Measurements from ENCODE around the gene RIMS1.
"Not testable (repeated sequence)": the region's sequence is repeated elsewhere in the genome, so short reads cannot be mapped to it uniquely, and the experiment has no call there.

RIMS1 gene

DNA sequence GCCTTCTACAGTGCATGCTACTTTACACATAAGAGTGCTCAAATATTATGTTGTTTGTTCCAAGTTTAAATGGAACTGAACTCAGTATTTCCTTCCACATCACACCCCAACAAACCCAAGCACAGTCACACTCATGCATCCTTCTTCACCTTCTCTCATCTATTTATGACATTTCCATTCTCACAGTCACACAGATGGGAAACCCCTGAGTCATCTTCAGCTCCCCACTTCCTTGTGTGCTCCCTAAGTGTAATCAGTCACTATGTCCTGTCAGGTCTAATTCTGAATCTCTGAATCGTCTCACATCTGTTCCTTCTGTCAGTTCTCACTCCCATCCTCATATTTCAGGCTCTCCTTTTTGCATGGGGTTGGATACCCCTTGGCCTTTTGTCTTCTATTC, 96.0 kb downstream of the RIMS1 start:
- DNase-seq (ENCODE audit: low spot score) = no peak

DNA sequence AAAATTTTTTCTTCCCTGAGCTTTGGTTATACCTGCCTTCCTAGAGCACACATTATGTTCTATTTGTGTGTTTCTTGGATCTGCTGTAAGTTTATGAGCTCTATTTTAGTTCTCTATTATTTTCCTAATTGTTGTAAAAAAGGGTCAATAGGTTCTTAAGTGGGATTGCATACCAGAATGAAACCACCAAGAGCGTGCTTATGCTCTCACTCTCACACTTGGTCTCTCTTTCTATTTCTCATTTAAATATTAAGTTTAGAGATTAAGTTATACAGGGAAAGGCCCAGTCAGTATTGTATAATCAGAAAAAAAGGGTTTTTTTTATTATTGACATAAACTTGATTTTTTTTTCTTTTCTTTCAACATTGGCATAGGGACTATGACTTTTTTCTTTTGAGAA, 96.8 kb downstream of the RIMS1 start:
- no peak for DNase-seq (ENCODE audit: low spot score)

DNA sequence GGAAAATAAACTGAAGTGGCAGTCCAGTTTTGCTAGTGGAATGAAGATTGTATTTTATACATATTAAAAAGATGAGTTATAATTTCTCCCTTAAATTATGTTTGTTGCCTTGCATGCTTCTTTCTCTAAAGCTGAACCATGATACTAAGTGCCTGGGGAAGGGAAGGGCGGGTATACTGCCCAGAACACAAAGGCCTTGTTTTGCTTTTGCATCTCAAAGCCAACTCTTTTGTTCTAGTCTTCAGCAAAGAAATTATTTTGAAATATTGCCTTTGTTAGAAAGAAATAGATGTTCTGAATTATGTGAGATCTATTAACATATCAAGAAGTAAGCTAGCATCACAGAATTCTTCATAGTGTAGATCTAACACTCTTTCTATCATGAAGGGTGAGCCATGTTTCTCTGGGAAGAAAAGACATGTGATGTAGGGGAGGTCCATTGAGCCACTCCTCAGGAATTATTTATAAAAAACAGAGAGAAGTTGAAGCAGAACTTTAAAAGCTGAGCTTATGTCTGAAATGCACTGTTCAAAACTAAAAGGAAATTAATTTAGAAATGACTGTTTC, 108.4 kb downstream of the RIMS1 start:
- DNase-seq (ENCODE audit: low spot score) = no peak

DNA sequence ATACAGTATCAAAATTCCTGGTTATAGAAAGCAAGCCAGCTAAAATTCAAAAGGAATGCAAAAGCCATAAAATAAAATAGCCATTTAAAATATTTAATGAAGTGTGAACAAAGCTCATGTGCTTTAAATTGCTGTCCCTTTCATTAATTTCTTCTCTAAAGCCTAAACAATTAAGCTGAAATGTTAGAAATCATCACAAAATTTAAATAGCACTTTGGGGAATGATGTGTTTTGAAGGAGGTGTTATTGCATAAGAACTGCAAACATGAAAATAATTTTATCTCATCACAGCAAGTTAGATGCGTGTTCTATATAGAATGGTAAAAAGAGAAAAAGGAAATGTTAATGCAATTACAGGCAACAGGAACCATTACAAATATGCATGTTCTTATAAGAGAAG, 111.0 kb downstream of the RIMS1 start:
- DNase-seq (ENCODE audit: low spot score) = no peak

DNA sequence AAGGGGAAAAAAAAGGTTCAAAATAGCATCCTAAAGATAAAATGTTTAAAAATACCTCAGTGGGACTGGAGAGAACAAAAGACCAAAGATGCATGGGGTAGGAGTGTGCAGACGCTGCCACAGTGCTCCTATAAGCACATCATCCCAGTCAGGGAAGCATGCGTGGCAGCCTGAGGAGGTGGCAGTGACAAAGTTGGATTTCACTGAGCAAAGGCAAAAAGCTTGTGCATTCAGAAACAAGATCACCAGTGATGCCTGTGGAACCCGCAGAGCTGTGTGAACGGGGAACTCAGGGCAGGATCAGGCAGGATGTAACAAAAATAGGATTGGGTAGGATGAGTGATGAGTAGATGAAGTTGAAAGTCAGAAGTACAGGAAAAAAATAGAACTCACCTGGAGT, 116.1 kb downstream of the RIMS1 start:
- no peak for DNase-seq (ENCODE audit: low spot score)

DNA sequence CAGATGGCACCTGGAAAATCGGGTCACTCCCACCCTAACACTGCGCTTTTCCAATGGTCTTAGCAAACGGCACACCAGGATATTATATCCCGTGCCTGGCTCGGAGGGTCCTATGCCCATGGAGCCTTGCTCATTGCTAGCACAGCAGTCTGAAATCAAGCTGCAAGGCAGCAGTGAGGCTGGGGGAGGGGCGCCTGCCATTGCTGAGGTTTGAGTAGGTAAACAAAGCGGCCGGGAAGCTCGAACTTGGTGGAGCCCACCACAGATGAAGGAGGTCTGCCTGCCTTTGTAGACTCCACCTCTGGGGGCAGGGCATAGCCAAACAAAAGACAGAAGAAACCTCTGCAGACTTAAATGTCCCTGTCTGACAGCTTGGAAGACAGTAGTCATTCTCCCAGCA, 120.2 kb downstream of the RIMS1 start:
- not testable (repeated sequence) for DNase-seq (ENCODE audit: low spot score)

DNA sequence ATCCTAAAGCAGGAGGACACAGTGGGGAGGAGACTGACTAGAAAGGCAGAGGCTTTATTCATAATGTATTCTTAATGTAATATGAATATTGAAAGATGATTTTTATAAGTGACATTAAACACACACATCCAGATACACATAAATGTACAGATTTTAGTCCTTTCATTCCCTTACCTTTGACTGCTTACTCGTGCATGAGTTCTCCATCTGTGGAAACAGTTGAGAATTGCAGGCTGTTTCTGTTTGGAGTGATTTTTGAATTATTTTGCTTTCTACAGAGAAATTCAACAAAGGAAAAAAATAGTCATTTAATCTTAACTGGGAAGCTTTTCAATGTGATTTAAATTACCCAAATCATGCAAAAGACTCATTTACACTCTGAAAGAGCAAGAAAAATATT, 136.5 kb downstream of the RIMS1 start:
- peak; percentile 56 for DNase-seq (ENCODE audit: low spot score)

DNA sequence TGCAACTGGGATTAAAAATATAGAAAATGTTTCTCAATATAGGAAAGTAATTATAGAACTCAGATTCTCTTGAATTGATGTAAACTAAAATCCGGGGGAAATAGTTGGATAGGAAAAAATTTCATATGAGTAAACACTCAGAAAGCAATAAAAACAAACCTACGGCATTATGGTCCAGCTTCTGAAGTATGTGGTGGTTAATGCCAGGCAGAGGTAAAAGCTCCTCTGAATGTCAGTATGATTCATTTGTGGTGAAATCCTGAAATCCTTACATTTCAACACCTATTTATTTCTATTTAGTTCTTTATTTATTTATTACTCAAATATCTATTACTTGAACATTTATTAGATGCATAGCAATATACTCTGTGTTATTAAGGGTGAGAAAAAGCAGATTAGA, 145.1 kb downstream of the RIMS1 start:
- no peak for DNase-seq (ENCODE audit: low spot score)

DNA sequence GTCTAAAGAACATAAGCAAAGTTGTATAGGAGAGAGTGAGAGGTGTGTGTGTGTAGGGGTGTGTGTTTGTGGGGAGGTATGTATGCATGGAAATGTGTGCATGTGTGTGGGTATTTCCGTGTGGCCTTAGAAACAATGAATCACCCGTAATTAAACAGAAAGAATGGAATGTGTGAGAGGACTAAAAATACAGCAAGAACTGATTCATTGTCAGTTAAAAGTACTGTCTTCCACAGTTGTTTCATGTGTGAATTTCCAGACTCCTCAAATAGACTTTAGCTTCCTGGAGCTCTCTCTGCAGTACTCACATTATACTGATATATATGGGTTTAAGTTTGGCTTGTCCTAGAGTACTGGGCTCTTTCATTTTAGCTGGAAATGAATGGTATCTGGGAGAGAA, 145.7 kb downstream of the RIMS1 start:
- DNase-seq (ENCODE audit: low spot score) = no peak

DNA sequence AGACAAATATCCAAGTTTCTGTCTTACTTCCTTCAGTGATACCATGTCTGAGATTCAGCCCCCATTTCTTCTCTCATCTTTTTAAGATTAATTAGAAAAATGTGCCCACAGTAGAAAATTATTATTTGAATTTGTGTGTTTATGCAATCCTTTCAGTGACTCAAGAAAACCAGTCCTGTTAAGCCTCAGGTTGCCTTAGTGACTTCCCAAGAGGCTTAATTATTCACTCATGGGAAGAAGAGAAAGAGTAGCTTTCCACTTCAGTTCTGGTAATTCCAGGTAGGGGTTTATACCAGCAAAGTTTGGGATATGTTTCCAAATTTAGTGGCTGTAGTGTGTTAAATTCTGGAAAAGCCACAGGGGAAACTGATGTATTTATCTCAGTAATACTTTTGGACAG, 149.1 kb downstream of the RIMS1 start:
- no peak for DNase-seq (ENCODE audit: low spot score)

DNA sequence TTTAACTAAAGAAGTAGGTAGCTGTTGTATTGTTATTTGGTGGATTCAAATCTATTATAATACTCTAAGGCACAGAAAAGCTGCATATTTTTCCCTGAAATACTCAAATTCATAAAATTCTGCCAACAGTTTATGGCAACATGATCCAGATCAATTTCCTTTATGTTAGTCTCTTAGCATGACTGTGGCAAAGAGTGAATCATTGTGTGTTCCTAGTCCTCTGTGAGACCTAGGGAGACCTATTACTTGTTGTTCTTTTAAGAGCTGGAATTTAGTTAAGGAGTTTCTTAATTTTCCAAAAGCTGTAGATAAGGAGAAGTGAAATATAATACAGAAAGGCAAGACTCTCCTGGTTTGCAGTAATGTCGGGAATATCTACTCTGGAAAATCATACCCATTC, 149.6 kb downstream of the RIMS1 start:
- no peak for DNase-seq (ENCODE audit: low spot score)

DNA sequence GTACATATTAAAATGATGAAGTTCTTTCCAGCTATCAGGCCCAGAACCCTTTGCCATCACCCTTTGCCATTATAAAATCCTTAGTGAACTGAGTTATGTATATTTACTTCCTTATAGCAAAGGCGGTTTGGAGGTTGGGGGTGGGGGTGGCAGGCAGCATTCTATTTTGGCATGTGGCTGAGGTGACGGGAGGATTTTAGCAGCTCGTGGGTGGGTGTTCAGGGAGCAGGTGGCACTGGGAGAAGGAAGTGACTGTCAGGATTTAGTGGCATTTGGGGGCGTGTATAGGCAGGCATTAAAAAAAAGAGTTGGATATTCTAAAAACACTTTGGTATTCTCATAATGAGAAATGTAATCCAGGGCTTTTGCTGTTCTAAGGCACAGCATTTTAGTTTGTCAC, 150.7 kb downstream of the RIMS1 start:
- no peak for DNase-seq (ENCODE audit: low spot score)

DNA sequence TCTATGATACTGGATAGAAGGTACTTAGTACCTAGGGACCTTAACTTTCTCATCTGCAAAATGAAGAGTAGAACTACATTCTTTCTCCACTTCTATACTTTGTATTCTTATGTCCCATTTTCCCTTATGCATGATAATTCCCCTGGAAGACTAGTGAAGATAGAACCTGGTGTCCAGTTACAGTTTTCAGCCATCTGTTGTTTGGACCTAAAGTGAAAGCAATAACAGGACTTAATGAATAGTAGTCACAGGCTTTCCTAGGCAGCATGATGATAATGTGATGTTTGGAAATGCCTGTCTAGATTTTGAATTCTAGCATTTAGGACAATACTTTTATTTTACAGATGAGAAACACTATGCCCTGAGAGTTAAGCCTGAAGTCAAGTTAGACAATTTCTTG, 153.8 kb downstream of the RIMS1 start:
- DNase-seq (ENCODE audit: low spot score) = peak; percentile 83

DNA sequence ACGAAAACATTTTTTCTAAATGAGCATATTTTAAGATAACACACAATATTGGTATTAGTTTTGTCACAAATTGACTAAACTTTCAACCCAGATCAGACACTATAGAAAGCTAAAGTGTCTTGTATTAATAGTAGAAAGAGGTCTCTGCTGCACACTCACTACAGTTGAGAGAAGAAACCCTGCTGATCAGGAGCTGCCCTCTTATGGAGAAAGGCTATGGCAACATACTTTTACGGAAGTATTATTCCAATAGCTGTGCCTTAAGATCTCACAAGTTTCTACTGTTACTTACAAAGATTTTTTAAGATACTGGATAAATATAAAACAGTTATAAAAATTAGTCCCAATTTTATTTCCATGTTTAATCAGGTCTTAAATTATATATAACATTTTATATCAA, 155.7 kb downstream of the RIMS1 start:
- no peak for DNase-seq (ENCODE audit: low spot score)

DNA sequence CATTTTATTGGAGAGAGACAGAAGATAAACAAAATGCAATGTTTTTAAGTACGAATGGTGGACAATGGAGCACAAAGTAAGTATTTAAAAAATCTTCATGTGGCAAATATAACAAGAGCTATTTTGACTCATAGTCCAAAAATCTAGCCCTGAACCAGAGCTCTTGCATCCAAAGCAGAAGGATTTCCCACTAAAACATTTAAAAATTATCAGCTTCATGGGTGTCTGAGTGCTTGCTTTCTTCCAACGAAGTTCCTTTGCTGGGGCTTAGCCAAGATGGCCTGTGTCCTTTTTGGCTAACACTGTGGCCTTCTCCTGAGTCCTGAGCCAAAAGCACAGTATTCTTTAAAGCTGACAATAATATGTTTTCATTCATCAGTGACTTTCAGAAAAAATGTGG, 161.7 kb downstream of the RIMS1 start:
- peak; percentile 69 for DNase-seq (ENCODE audit: low spot score)

DNA sequence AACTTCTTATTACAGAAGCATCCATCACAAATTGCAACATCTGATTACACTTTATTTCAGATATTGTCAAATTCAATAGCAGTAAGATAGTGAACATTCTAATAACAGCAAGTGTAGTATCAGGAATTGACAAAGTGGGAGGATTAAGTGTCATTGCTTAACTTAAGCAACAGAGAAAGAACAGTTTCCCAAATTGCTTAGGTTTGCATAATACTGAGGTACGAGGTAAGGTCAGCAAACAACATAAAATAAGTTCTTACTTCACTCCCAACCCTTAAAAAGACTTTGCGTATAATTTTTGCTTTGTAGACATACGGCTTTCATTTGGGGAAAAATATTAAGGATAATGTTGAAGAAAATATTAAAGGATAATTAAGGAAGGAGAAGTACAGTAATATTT, 163.0 kb downstream of the RIMS1 start:
- no peak for DNase-seq (ENCODE audit: low spot score)

DNA sequence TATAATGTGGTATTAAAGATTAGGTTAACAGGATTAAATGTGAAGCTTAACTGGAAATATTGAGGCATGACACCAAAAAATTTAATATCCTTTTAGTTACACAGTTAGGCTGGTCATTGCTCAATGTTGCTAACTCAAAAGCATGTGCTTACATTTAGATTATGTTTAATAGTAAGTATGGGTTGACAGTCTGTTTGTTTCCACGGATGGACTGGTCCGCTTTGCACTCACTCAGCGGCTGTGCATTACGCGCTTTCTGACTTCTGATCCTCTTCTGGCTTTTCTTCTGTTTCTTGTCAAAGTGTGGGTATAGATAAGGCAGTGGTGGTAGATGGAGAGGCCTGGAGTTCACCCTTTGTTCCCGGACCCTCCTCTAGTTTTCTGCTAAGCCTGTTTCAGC, 174.9 kb downstream of the RIMS1 start:
- no peak for DNase-seq (ENCODE audit: low spot score)

DNA sequence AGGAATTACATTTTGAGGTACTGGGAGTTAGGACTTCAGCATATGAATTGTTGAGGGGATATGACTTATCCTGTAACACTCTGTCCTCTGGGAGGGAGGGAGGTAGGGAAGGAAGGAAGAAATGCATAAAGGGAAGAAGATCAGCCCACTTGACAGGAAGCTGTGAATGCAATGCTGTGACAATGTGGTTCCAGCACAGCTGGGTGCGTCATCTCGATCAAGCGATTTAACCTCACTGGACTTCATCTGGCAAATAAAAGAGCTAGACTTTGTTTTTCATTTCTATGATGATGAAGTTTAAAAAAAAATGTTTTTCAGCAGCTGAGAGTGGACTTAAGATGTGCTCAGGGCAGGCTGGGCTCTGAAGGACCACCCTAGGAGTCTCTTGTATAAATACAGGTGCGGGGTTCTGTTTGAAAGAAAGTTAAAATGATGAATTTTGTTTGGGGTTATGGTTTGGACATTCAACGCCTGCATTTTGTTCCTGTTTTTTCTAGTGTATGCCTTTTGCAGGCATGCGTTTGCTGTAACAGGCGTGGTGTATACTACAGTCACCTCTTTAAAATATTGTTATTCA, 178.1 kb downstream of the RIMS1 start:
- no peak for DNase-seq (ENCODE audit: low spot score)

DNA sequence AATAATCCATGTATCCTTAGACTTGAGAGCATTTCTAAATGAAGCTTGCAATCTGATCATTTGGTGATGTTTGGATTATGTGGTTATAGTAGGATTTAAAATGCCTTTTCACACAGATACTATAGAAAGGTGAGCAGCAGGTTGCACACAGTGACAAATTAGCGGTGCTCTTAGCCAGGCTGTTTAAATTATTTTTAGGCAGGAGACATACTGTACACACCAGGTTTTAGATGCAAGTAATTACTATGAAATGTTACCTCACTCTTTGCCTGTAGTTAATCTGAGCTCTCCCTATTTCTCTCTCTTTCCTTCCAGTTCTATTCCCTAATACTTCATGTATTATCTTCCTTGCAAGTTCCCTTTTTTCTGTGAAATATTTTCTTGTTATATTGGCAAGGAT, 191.7 kb downstream of the RIMS1 start:
- peak; percentile 75 for DNase-seq (ENCODE audit: low spot score)

DNA sequence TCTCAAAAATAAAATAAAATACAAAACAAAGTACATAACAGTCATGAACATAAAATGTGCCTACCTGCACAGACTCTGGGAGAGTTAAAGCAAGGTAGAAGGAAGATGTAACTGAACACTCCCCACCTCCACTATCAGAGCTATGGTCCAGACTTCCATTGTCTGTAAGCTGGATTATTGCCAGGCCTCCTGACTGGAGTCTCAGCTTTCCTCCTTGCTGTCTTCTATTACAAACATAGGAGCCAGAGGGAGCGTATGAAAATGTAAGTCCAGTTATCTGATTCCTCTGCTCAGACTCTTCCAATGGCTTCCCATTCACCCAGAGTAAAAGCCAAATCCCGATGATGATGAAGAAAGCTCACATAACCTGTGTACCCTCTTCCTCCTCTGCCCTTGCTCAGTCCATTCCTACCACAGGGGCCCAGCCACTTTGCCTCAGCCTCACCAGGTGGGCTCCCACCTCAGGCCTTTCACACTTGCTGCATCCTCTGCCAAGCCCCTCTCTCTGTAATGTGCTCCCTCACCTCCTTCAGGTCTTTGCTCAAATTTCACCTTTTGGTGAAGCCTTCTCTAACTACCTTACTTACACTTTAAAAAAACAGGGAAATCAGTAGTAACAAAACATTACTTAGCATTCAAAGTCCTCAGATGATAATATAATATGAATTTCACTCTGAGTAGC, 194.1 kb downstream of the RIMS1 start:
- peak; percentile 52 for DNase-seq (ENCODE audit: low spot score)

DNA sequence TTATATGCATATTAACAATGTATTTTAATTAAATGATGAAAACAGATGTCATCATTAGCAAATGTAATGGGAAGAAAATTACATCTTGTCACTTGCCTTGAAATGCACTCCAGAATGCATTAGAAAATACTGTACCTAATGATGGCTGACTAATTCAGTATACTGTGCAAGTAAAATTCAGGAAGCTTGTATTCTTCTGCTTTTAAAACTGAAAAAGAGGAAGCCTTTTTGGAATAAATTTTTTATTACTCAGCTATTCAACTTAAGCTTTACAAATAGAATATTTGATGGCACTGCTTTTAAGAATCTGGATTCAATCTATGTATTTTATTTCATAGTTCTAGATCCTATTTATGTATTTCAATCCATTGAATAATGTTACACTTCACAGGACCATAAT, 195.5 kb downstream of the RIMS1 start:
- no peak for DNase-seq (ENCODE audit: low spot score)

DNA sequence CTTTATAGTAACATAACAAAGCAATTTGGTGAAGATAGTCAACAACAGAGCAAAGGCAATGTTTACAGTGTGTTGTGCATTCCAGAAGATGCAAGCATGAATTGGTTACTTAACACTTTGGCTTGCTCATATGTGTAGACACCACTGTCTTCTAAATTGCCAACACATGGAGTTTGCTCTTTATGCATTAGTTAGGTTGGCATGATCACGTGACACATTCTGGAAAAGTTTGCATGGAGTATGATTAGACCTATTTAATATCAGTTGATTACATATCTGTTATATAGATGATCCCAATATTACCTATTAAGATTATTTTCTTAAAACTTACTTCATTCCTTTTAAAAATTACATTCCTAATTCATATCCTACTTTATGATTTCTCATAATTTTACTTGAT, 197.6 kb downstream of the RIMS1 start:
- no peak for DNase-seq (ENCODE audit: low spot score)

DNA sequence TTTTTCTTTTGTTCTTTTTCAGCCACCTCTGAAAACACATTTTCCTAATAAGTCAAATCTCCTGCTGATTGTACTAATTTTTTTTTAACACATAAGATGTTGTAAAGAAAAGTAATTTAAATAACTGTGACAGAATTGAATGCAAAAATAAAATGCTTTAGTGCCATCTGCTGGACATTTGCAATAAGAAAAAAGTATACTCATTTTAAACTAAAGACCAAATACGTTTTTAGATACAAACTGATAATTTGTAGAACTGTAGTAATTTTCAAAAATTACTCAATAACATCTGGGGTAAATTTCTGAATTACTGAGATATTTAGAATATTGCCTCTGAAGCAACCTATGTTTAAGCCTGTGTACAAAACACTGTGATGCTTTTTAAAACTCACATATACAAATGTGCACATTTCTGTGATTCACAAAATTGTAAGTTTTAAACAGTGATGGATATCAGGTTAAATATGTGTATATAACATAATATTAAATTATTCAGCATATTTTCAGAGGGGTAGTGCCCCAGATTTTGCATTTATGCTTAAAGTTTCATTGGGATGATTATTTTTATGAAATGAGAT, 198.7 kb downstream of the RIMS1 start:
- DNase-seq (ENCODE audit: low spot score) = peak; percentile 73

DNA sequence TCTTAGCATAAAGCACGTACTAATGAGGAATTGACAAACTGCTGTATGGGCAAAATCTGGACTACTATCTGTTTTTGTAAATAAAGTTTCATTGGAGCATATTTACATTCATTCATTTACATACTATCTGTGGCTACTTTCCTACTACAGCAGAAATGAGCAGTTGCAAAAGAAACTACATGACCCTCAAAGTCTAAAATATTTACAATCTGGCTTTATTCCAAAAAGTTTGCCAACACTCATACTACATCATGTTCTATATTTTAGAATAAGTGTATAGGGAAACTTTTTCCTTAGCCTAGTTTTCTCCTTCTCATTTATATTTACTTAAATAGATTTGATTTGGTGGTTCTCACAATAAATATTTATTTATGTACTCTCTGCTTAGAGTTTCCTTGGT, 208.2 kb downstream of the RIMS1 start:
- no peak for DNase-seq (ENCODE audit: low spot score)
